Neural cell (in vitro differentiated cells): ENCODE measurements around the gene CTNNA2. TPM values are rescaled to one million over a fixed set of nuclear protein-coding genes. Genes with fewer than 3 reads are reported as not detected.

ENCODE experiments used
- H2AFZ ChIP-seq: fragments of 200-600, 300-800 bp; sonication (generic), shearing (Covaris generic); 2 replicates; pipeline ENCODE4 v1.6.0; 2014; ENCODE audit warnings: low read depth, mild to moderate bottlenecking, antibody characterized with exemption, low read length, moderate library complexity
- H3F3A ChIP-seq: fragments of 200-600 bp; shearing (Covaris generic); 2 replicates; pipeline ENCODE4 v1.6.1; 2016; ENCODE audit warnings: mild to moderate bottlenecking, moderate library complexity, mixed read lengths, antibody characterized with exemption, low read length; ENCODE audit not compliant: insufficient read depth, poor library complexity, severe bottlenecking
- H3K27ac ChIP-seq: fragments of 200-600, 300-800 bp; sonication (generic), shearing (Covaris generic); 2 replicates; pipeline ENCODE4 v1.5.1; 2014; ENCODE audit warnings: mild to moderate bottlenecking, low read length, moderate library complexity
- H3K27me3 ChIP-seq: fragments of 300-800, 200-600 bp; sonication (generic), shearing (Covaris generic); 2 replicates; pipeline ENCODE4 v1.6.0; 2014; ENCODE audit warnings: mild to moderate bottlenecking, low read depth, low read length, moderate library complexity; ENCODE audit not compliant: insufficient read depth
- H3K36me3 ChIP-seq: fragments of 300-800, 200-600 bp; sonication (generic), shearing (Covaris generic); 2 replicates; pipeline ENCODE4 v1.5.1; 2014; ENCODE audit warnings: mild to moderate bottlenecking, antibody characterized with exemption, low read length, moderate library complexity; ENCODE audit not compliant: insufficient read depth
- H3K4me2 ChIP-seq: fragments of 300-800, 200-600 bp; sonication (generic), shearing (Covaris generic); 2 replicates; pipeline ENCODE4 v1.6.0; 2014; ENCODE audit warnings: mild to moderate bottlenecking, low read length
- H3K4me3 ChIP-seq: fragments of 300-800, 200-600 bp; sonication (generic), shearing (Covaris generic); 2 replicates; pipeline ENCODE4 v1.5.1; 2014; ENCODE audit warnings: mild to moderate bottlenecking, low read length, moderate library complexity
- H3K79me2 ChIP-seq: fragments of 200-600 bp; shearing (Covaris generic); replicated peaks from 2 replicates; pipeline ENCODE4 v1.6.0; 2014; ENCODE audit warnings: mild to moderate bottlenecking, low read length, moderate library complexity; ENCODE audit not compliant: insufficient read depth
- H3K9ac ChIP-seq: fragments of 300-800, 200-600 bp; sonication (generic), shearing (Covaris generic); 2 replicates; pipeline ENCODE4 v1.6.1; 2016; ENCODE audit warnings: mild to moderate bottlenecking, low read length, mixed read lengths
- H3K9me2 ChIP-seq: fragments of 200-600 bp; shearing (Covaris generic); 2 replicates; pipeline ENCODE4 v1.6.1; 2016; ENCODE audit warnings: mild to moderate bottlenecking, low read length, mixed read lengths; ENCODE audit not compliant: insufficient read depth
- H3K9me3 ChIP-seq: fragments of 200-600, 300-800 bp; sonication (generic), shearing (Covaris generic); 2 replicates; pipeline ENCODE4 v1.6.1; 2016; ENCODE audit warnings: mild to moderate bottlenecking, mixed run types, low read length, moderate library complexity, mixed read lengths
- H4K20me1 ChIP-seq: fragments of 200-600 bp; shearing (Covaris generic); 2 replicates; pipeline ENCODE4 v1.6.1; 2016; ENCODE audit warnings: mild to moderate bottlenecking, mixed run types; ENCODE audit not compliant: insufficient read depth
- CTCF ChIP-seq: fragments of 450-650 bp; IDR thresholded peaks from 2 replicates; pipeline ENCODE4 v1.5.1; 2014; ENCODE audit warnings: antibody characterized with exemption, mild to moderate bottlenecking, moderate library complexity; ENCODE audit not compliant: poor library complexity, severe bottlenecking
- EP300 ChIP-seq: fragments of 450-650 bp; conservative IDR thresholded peaks from 2 replicates; pipeline ENCODE4 v1.6.1; 2014; ENCODE audit warnings: antibody characterized with exemption, mild to moderate bottlenecking, moderate library complexity; ENCODE audit not compliant: poor library complexity, severe bottlenecking
- EZH2 ChIP-seq: fragments of 200-600, 300-800 bp; shearing (Covaris generic), sonication (generic); IDR thresholded peaks from 2 replicates; pipeline ENCODE4 v1.6.1; 2014; ENCODE audit warnings: antibody characterized with exemption, low read length, borderline replicate concordance, mild to moderate bottlenecking; ENCODE audit not compliant: insufficient read depth, poor library complexity, severe bottlenecking
- MXI1 ChIP-seq: fragments of 450-650 bp; conservative IDR thresholded peaks from 2 replicates; pipeline ENCODE4 v1.6.1; 2014; ENCODE audit warnings: antibody characterized with exemption, mild to moderate bottlenecking; ENCODE audit not compliant: poor library complexity, severe bottlenecking
- POLR2AphosphoS5 ChIP-seq: IDR thresholded peaks from 2 replicates; pipeline ENCODE4 v1.6.1; 2012
- RAD21 ChIP-seq: fragments of 450-650 bp; conservative IDR thresholded peaks from 2 replicates; pipeline ENCODE4 v1.6.1; 2014; ENCODE audit warnings: antibody characterized with exemption, mild to moderate bottlenecking, moderate library complexity
- REST ChIP-seq: IDR thresholded peaks from 2 replicates; pipeline ENCODE4 v1.6.1; 2012; ENCODE audit warnings: borderline replicate concordance
- SMC3 ChIP-seq: fragments of 450-650 bp; conservative IDR thresholded peaks from 2 replicates; pipeline ENCODE4 v1.6.1; 2014; ENCODE audit warnings: antibody characterized with exemption, mild to moderate bottlenecking, moderate library complexity; ENCODE audit not compliant: poor library complexity
- TAF1 ChIP-seq: IDR thresholded peaks from 2 replicates; pipeline ENCODE4 v1.6.1; 2012; ENCODE audit warnings: low read depth
- polyA plus RNA-seq: library from polyadenylated mRNA; depleted of rRNA; stranded (reverse); fragments of >200 nt; gene quantifications from 2 replicates; pipeline ENCODE4 v1.2.3, GENCODE V29; 2014

The CTNNA2 gene
- polyA plus RNA-seq, 1 donor from 2014 or later: 194 TPM

- H3K79me2 ChIP-seq: no peaks in the 10 kb centered on the region
- no peaks in the 10 kb centered on the region for H3F3A ChIP-seq
- H3K27ac ChIP-seq: no peak overlapping the region
- H3K36me3 ChIP-seq: no peaks in the 10 kb centered on the region
- no peaks in the 10 kb centered on the region for H3K9me2 ChIP-seq
- no peak overlapping the region for H3K4me2 ChIP-seq
- no peaks in the 10 kb centered on the region for H4K20me1 ChIP-seq
- H3K4me3 ChIP-seq: no peak overlapping the region
- TF ChIP-seq CTCF (no peak), MXI1 (no peak), POLR2AphosphoS5 (no peak), REST (no peak), TAF1 (no peak), EP300 (no peak), SMC3 (no peak), RAD21 (no peak), EZH2 (no peak)
- H2AFZ ChIP-seq: no peak overlapping the region
- H3K27me3 ChIP-seq: no peaks in the 10 kb centered on the region
- no peaks in the 10 kb centered on the region for H3K9me3 ChIP-seq
- H3K9ac ChIP-seq: no peak overlapping the region
Observed at GRCh38 chr2:80548469-80548868, 1035.6 kb downstream of the CTNNA2 start.

- H3F3A ChIP-seq: no peaks in the 10 kb centered on the region
- no peaks in the 10 kb centered on the region for H3K9me3 ChIP-seq
Observed at GRCh38 chr2:80549901-80550300, 1037.0 kb downstream of the CTNNA2 start.

More at GRCh38 chr2:80549901-80550300, 1037.0 kb downstream of the CTNNA2 start:
- TF ChIP-seq SMC3 (no peak), MXI1 (no peak), CTCF (no peak), TAF1 (no peak), EP300 (no peak), RAD21 (no peak), REST (no peak), POLR2AphosphoS5 (no peak), EZH2 (no peak)
- Histone ChIP-seq H3K4me2 (no peak overlapping the region), H3K9me2 (no peaks in the 10 kb centered on the region), H3K9ac (no peak overlapping the region), H3K27me3 (no peaks in the 10 kb centered on the region), H3K79me2 (no peaks in the 10 kb centered on the region), H3K27ac (no peak overlapping the region), H3K4me3 (no peak overlapping the region), H2AFZ (no peak overlapping the region), H3K36me3 (no peaks in the 10 kb centered on the region), H4K20me1 (no peaks in the 10 kb centered on the region)
